ENCODE data around the gene CCDC51. TPM values are rescaled to one million over a fixed set of nuclear protein-coding genes. Genes with fewer than 3 reads are reported as not detected.

Gene CCDC51
- total RNA-seq, 1 experiment from 2014 or later, result 31.9 TPM

- Mint-ChIP-seq H3K36me3 (ENCODE audit: insufficient read depth, unreplicated experiment) (peaks cover 40% of the 10 kb centered on the region), H3K4me1 (ENCODE audit: insufficient read depth, unreplicated experiment) (peaks cover 2% of the 10 kb centered on the region), H3K27me3 (ENCODE audit: insufficient read depth, unreplicated experiment) (no peaks in the 10 kb centered on the region), H3K4me3 (ENCODE audit: unreplicated experiment) (no peak overlapping the region), H3K9me3 (ENCODE audit: unreplicated experiment) (no peaks in the 10 kb centered on the region), H3K27ac (ENCODE audit: low read depth, unreplicated experiment) (no peak overlapping the region)
- BruUV-seq (replicated peaks), result no TSS peak
- no peak for TF ChIP-seq CTCF (IDR thresholded peaks at IDR 0.05; ENCODE audit: unreplicated experiment)
- ChIA-PET CTCF (interaction anchor here (0.6 kb wide), 1 partner anchor 179 kb away, joined by 3 read pairs; no protein-coding TSS in a partner anchor), POLR2A (interaction anchor here (1.2 kb wide), 1 partner anchor 11 kb away, joined by 3 read pairs; no protein-coding TSS in a partner anchor)
- no peak for DNase-seq (ENCODE audit: unreplicated experiment)
- intact Hi-C loops (cut with micrococcal nuclease), result no loop called here
Measured at GRCh38 chr3:48460517-48460902, 20.6 kb upstream of the CCDC51 start.

- H3K27ac Mint-ChIP-seq (ENCODE audit: low read depth, unreplicated experiment), result no peak overlapping the region
- DNase-seq (ENCODE audit: unreplicated experiment), result no peak
- no peak overlapping the region for H3K4me3 Mint-ChIP-seq (ENCODE audit: unreplicated experiment)
- no peaks in the 10 kb centered on the region for H3K27me3 Mint-ChIP-seq (ENCODE audit: insufficient read depth, unreplicated experiment)
- H3K36me3 Mint-ChIP-seq (ENCODE audit: insufficient read depth, unreplicated experiment), result peaks cover 41% of the 10 kb centered on the region
- H3K4me1 Mint-ChIP-seq (ENCODE audit: insufficient read depth, unreplicated experiment), result no peaks in the 10 kb centered on the region
- BruUV-seq (replicated peaks), result no TSS peak
- no peak for TF ChIP-seq CTCF (IDR thresholded peaks at IDR 0.05; ENCODE audit: unreplicated experiment)
- ChIA-PET CTCF (interaction anchor here (0.6 kb wide), 2 partner anchors 150 to 179 kb away, joined by 3 read pairs; partner anchors contain the start of gene UQCRC1), POLR2A (no interaction called here)
- intact Hi-C loops (cut with micrococcal nuclease), result no loop called here
- H3K9me3 Mint-ChIP-seq (ENCODE audit: unreplicated experiment), result no peaks in the 10 kb centered on the region
Measured at GRCh38 chr3:48459773-48460516, 20.0 kb upstream of the CCDC51 start.

- no peaks in the 10 kb centered on the region for H3K4me1 Mint-ChIP-seq (ENCODE audit: insufficient read depth, unreplicated experiment)
- BruUV-seq (replicated peaks), result no TSS peak
- ChIA-PET POLR2A (interaction anchor here (2.2 kb wide), 1 partner anchor 13 kb away, joined by 12 read pairs; the partner anchor contains the start of gene ATRIP), CTCF (interaction anchor here (0.6 kb wide), 1 partner anchor 591 kb away, joined by 3 read pairs; no protein-coding TSS in a partner anchor)
- intact Hi-C loops (cut with micrococcal nuclease), result no loop called here
- H3K36me3 Mint-ChIP-seq (ENCODE audit: insufficient read depth, unreplicated experiment), result peaks cover 47% of the 10 kb centered on the region
- no peak overlapping the region for H3K4me3 Mint-ChIP-seq (ENCODE audit: unreplicated experiment)
- no peak for TF ChIP-seq CTCF (IDR thresholded peaks at IDR 0.05; ENCODE audit: unreplicated experiment)
- no peaks in the 10 kb centered on the region for H3K9me3 Mint-ChIP-seq (ENCODE audit: unreplicated experiment)
- no peak for DNase-seq (ENCODE audit: unreplicated experiment)
- no peak overlapping the region for H3K27ac Mint-ChIP-seq (ENCODE audit: low read depth, unreplicated experiment)
- H3K27me3 Mint-ChIP-seq (ENCODE audit: insufficient read depth, unreplicated experiment), result no peaks in the 10 kb centered on the region
Measured at GRCh38 chr3:48459331-48459730, 19.4 kb upstream of the CCDC51 start.

GRCh38 chr3:48456456-48456855 lies 16.5 kb upstream of the CCDC51 start:
- intact Hi-C loops (cut with micrococcal nuclease), result no loop called here
- Mint-ChIP-seq H3K36me3 (ENCODE audit: insufficient read depth, unreplicated experiment) (peaks cover 64% of the 10 kb centered on the region), H3K4me3 (ENCODE audit: unreplicated experiment) (no peak overlapping the region), H3K9me3 (ENCODE audit: unreplicated experiment) (no peaks in the 10 kb centered on the region), H3K27ac (ENCODE audit: low read depth, unreplicated experiment) (no peak overlapping the region), H3K4me1 (ENCODE audit: insufficient read depth, unreplicated experiment) (no peaks in the 10 kb centered on the region), H3K27me3 (ENCODE audit: insufficient read depth, unreplicated experiment) (no peaks in the 10 kb centered on the region)
- TF ChIP-seq CTCF (IDR thresholded peaks at IDR 0.05; ENCODE audit: unreplicated experiment), result no peak
- CTCF ChIA-PET, result interaction anchor here (1.6 to 2.0 kb wide), 2 partner anchors 9 to 20 kb away, joined by 6 read pairs; partner anchors contain the start of gene ATRIP
- no TSS peak for BruUV-seq (replicated peaks)
- POLR2A ChIA-PET, result interaction anchor here (0.9 to 1.5 kb wide), 2 partner anchors 10 to 26 kb away, joined by 3 to 4 read pairs; partner anchors contain the start of gene PLXNB1
- no peak for DNase-seq (ENCODE audit: unreplicated experiment)

All from MCF 10A (cell line).